K562 (cell line): ENCODE measurements around the gene ADGRG1. TPM values are rescaled to one million over a fixed set of nuclear protein-coding genes. Genes with fewer than 3 reads are reported as not detected.
A peak's percentile ranks its signal among the peaks of the same experiment; 100 is the strongest.

Source experiments
- DIDO1 ChIP-seq: fragments of 450-650 bp; IDR thresholded peaks from 2 replicates; pipeline ENCODE4 v1.6.1; 2016; ENCODE audit warnings: low read depth, missing biosample characterization, missing genetic modification characterization
- FUS ChIP-seq: fragments of 200-400 bp; formaldehyde crosslinking; optimal IDR thresholded peaks from 2 replicates; pipeline ENCODE3; 2017; ENCODE audit warnings: low read depth, low read length
- MAZ ChIP-seq, 2 experiments: fragments of 450-650 bp in 1 of 2; sonication (generic) in 1 of 2; formaldehyde crosslinking; IDR thresholded peaks in 1 of 2; conservative IDR thresholded peaks in 1 of 2; 2 replicates each; pipeline versions ENCODE4 v1.4.0 to v1.5.0; 2020; ENCODE audit warnings: mild to moderate bottlenecking in 1 of 2, missing genetic modification reagents in 1 of 2
- MEIS2 ChIP-seq: fragments of 450-650 bp; IDR thresholded peaks from 2 replicates; pipeline ENCODE4 v1.6.1; 2014; ENCODE audit warnings: mild to moderate bottlenecking; ENCODE audit not compliant: partially characterized antibody
- MLLT1 ChIP-seq, 2 experiments: fragments of 450-650 bp; IDR thresholded peaks; 2 replicates each; pipeline ENCODE4 v1.6.1; 2016
- NFATC3 ChIP-seq: fragments of 450-650 bp; IDR thresholded peaks from 2 replicates; pipeline ENCODE4 v1.6.1; 2017; ENCODE audit warnings: mild to moderate bottlenecking
- PHF20 ChIP-seq: fragments of 450-650 bp; IDR thresholded peaks from 2 replicates; pipeline ENCODE4 v1.6.1; 2018; ENCODE audit not compliant: partially characterized antibody
- POLR3A ChIP-seq: IDR thresholded peaks from 2 replicates; pipeline ENCODE4 v1.6.1; 2011; ENCODE audit warnings: borderline replicate concordance, mild to moderate bottlenecking, moderate library complexity; ENCODE audit not compliant: insufficient read length, insufficient read depth; ENCODE audit errors: extremely low read depth
- RBM15 ChIP-seq: fragments of 200-400 bp; formaldehyde crosslinking; IDR thresholded peaks from 2 replicates; pipeline ENCODE4 v1.6.1; 2018; ENCODE audit warnings: mild to moderate bottlenecking, low read length, moderate library complexity; ENCODE audit not compliant: insufficient read depth
- SMC3 ChIP-seq: conservative IDR thresholded peaks from 2 replicates; pipeline ENCODE4 v1.6.1; 2011; ENCODE audit warnings: low read depth, low read length, improper control_type of control experiment; ENCODE audit not compliant: insufficient read depth
- SP2 ChIP-seq: IDR thresholded peaks from 2 replicates; pipeline ENCODE4 v1.6.1; 2011; ENCODE audit warnings: mild to moderate bottlenecking, low read depth, low read length, moderate library complexity; ENCODE audit not compliant: poor library complexity, severe bottlenecking; ENCODE audit errors: extremely low read depth
- STAT6 ChIP-seq: sonication (generic); formaldehyde crosslinking; IDR thresholded peaks from 2 replicates; pipeline ENCODE4 v1.8.1; 2023; ENCODE audit warnings: mild to moderate bottlenecking, missing genetic modification reagents
- VEZF1 ChIP-seq: fragments of 200-800 bp; sonication (Bioruptor generic); IDR thresholded peaks from 2 replicates; pipeline ENCODE4 v1.6.1; 2017; ENCODE audit warnings: missing genetic modification characterization, missing compliant biosample characterization
- YBX1 ChIP-seq: fragments of 450-650 bp; IDR thresholded peaks from 2 replicates; pipeline ENCODE4 v1.7.1; 2016; ENCODE audit warnings: mild to moderate bottlenecking
- ZNF277 ChIP-seq: fragments of 250-450 bp; sonication (Bioruptor Pico); IDR thresholded peaks from 2 replicates; pipeline ENCODE4 v1.8.0; 2022; ENCODE audit warnings: inconsistent platforms, mild to moderate bottlenecking, moderate library complexity, borderline replicate concordance
- ZNF347 ChIP-seq: fragments of 450-650 bp; formaldehyde crosslinking; IDR thresholded peaks from 2 replicates; pipeline ENCODE4 v1.4.0; 2020; ENCODE audit warnings: low read depth, mild to moderate bottlenecking, moderate library complexity
- ZNF384 ChIP-seq: IDR thresholded peaks from 2 replicates; pipeline ENCODE4 v1.6.1; 2012; ENCODE audit warnings: low read depth, low read length, improper control_type of control experiment
- ZNF707 ChIP-seq: fragments of 250-450 bp; sonication (Bioruptor Pico); conservative IDR thresholded peaks from 2 replicates; pipeline ENCODE4 v1.8.0; 2022; ENCODE audit warnings: inconsistent platforms, mild to moderate bottlenecking, moderate library complexity
- ZNF778 ChIP-seq: fragments of 450-650 bp; formaldehyde crosslinking; IDR thresholded peaks from 2 replicates; pipeline ENCODE4 v1.4.0; 2020; ENCODE audit warnings: mild to moderate bottlenecking, moderate library complexity
- polyA plus RNA-seq, 8 experiments: library from polyadenylated mRNA; depleted of rRNA in 4 of 8; stranded (reverse) in 5 of 8; unstranded in 3 of 8; fragments of >200 nt; fragmentation: Nextera tagmentation in 2 of 8; fragmentation: Illumina TruSeq in 1 of 8; extraction: Ambion mirVana in 2 of 8; extraction: Trizol in 1 of 8; gene quantifications; 2 replicates each; pipeline versions ENCODE4 v1.2.1 to v1.2.3, GENCODE V29; 2011 to 2014; ENCODE audit warnings: inconsistent platforms in 1 of 8, missing spikeins in 1 of 8
- total RNA-seq, 7 experiments: library from RNA; depleted of rRNA in 6 of 7; stranded (reverse); fragments of >200 nt in 6 of 7; fragmentation: Illumina TruSeq in 2 of 7; extraction: Trizol in 2 of 7; gene quantifications; 2 replicates each; pipeline versions ENCODE4 v1.2.1 to v1.2.3, GENCODE V29; 2011 to 2021; ENCODE audit warnings: low replicate concordance in 1 of 7

The ADGRG1 gene
- total and polyA plus RNA-seq, 9 of the 15 experiments (the other 6 are each of a cell fraction or from before 2014, with no cell fraction given) = 0.04 to 0.31 (median 0.16) TPM; not detected in 6

- no peak for TF ChIP-seq STAT6 (CRISPR knock-in tag)
- no peak for TF ChIP-seq SMC3
- TF ChIP-seq VEZF1 (CRISPR knock-in tag) = peak; percentile 80
- no peak for TF ChIP-seq ZNF277
- TF ChIP-seq ZNF778 (CRISPR knock-in tag) = no peak
- TF ChIP-seq MAZ (CRISPR knock-in tag; conservative IDR thresholded peaks at IDR 0.05 in 1 of 2, IDR thresholded peaks at IDR 0.05 in 1 of 2) = peak; percentile 60 to 71
- no peak for TF ChIP-seq FUS
- no peak for TF ChIP-seq NFATC3
- no peak for TF ChIP-seq MLLT1 (IDR thresholded peaks at IDR 0.05)
- TF ChIP-seq RBM15 = no peak
- TF ChIP-seq POLR3A = no peak
- no peak for TF ChIP-seq PHF20
- TF ChIP-seq SP2 = no peak
- TF ChIP-seq ZNF347 (CRISPR knock-in tag) = no peak
- no peak for TF ChIP-seq YBX1
- TF ChIP-seq ZNF707 (CRISPR knock-in tag) = no peak
- no peak for TF ChIP-seq DIDO1 (tag)
- peak; percentile 81 for TF ChIP-seq MEIS2
- no peak for TF ChIP-seq ZNF384
These were observed at the start of gene ADGRG1 (continued) for GRCh38 chr16:57628008-57628781.
